ENCODE results near the gene SH2D2A.

GRCh38 chr1:156841295-156841855, 24.7 kb upstream of the SH2D2A start:
- TF ChIP-seq, protein P1, sequence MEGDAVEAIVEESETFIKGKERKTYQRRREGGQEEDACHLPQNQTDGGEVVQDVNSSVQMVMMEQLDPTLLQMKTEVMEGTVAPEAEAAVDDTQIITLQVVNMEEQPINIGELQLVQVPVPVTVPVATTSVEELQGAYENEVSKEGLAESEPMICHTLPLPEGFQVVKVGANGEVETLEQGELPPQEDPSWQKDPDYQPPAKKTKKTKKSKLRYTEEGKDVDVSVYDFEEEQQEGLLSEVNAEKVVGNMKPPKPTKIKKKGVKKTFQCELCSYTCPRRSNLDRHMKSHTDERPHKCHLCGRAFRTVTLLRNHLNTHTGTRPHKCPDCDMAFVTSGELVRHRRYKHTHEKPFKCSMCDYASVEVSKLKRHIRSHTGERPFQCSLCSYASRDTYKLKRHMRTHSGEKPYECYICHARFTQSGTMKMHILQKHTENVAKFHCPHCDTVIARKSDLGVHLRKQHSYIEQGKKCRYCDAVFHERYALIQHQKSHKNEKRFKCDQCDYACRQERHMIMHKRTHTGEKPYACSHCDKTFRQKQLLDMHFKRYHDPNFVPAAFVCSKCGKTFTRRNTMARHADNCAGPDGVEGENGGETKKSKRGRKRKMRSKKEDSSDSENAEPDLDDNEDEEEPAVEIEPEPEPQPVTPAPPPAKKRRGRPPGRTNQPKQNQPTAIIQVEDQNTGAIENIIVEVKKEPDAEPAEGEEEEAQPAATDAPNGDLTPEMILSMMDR (IDR thresholded peaks at IDR 0.05), result no peak
- no peak for TF ChIP-seq POLR2A (IDR thresholded peaks at IDR 0.05)

Measured in uterus (tissue), 2 donors.